ENCODE data around the gene SLC6A19. TPM values are rescaled to one million over a fixed set of nuclear protein-coding genes. Genes with fewer than 3 reads are reported as not detected.

The SLC6A19 gene
- total and polyA plus RNA-seq, 9 of the 15 experiments (the other 6 are each of a cell fraction or from before 2014, with no cell fraction given), result 0.03 to 1.6 (median 0.59) TPM

DNA sequence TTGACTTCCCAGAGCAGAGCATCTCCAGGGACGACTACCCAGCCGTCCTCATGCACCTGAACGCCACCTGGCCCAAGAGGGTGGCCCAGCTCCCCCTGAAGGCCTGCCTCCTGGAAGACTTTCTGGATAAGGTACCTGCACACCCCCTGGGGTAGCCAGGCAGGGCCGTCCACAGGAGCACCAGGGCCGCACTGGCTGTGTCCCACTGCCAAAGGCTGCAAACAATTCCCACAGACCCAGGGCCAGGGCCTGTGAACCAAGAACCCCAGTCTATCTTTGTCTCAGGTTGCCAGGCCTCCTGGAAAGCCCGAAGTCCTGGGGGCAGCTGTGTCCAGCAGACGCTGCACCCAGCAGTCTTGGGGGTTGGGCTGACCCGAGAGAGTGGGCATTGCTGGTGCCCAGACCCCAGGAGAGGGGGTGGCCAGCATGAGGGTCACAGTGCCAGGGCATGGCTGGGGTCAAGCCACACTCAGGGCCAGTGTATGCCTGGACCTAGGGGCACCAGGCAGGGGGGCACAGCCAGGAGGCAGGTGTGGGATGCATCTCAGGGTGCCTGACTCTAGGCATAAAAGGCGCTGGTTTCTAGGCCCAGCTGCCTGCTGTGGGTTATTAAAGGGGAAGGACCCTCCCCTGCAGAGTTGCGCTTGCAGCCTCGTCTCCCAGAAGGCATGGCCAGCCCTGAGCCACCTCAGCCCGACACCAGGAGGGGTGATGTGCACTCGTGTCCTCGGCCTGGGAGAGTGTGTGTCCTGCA lies 41.5 kb downstream of the SLC6A19 start:
- Histone ChIP-seq H3K36me3 (ENCODE audit: control insufficient read depth, insufficient read depth, low read length) (no peaks in the 10 kb centered on the region), H3K4me2 (ENCODE audit: insufficient read depth, low read length) (no peak overlapping the region), H3K9ac (ENCODE audit: insufficient read depth in 1 of 2, low read depth in 2 of 2, low read length in 2 of 2) (no peak overlapping the region; a peak in 1 of 4 replicates), H3K9me3 (replicated peaks; ENCODE audit: control insufficient read depth, insufficient read depth, low read depth, low read length) (no peaks in the 10 kb centered on the region), H3K27ac (ENCODE audit: extremely low read depth, low read depth, low read length) (no peak overlapping the region), H3K4me3 (no peak overlapping the region), H2AFZ (ENCODE audit: low read depth, low read length) (no peak overlapping the region), H3K4me1 (replicated peaks in 1 of 2; ENCODE audit: control insufficient read depth in 2 of 2, insufficient read depth in 2 of 2, low read length in 2 of 2) (peaks cover 8 to 52% of the 10 kb centered on the region in 2 experiments; a peak in 4 of 5 replicates), H3K79me2 (ENCODE audit: control insufficient read depth, insufficient read depth, low read length) (no peaks in the 10 kb centered on the region), H3K27me3 (ENCODE audit: control insufficient read depth in 2 of 2, insufficient read depth in 2 of 2, low read length in 2 of 2) (peaks cover 37 to 84% of the 10 kb centered on the region in 2 experiments; a peak in 4 of 5 replicates), H3K9me1 (ENCODE audit: control insufficient read depth, insufficient read depth, low read length) (peaks cover 5% of the 10 kb centered on the region), H4K20me1 (replicated peaks; ENCODE audit: control insufficient read depth, insufficient read depth, low read length) (peaks cover 51% of the 10 kb centered on the region)
- no peak for FAIRE-seq
- POLR2A ChIA-PET, result interaction anchor here (0.6 kb wide), 1 partner anchor 72 kb away, joined by 3 read pairs; no protein-coding TSS in a partner anchor
- in situ Hi-C loops (cut with MboI) (no loop called here), intact Hi-C loops (cut with micrococcal nuclease) (no loop called here)
- CTCF ChIA-PET (ENCODE audit: low intra/inter-chr PET ratio), result no interaction called here
- under 1% methylated on average over 14 of the region's 14 CpGs for WGBS (ENCODE audit: insufficient coverage, low coverage, missing lambda C conversion rate)
- BruUV-seq (replicated peaks), result no TSS peak
- ATAC-seq, result no peak
- TF ChIP-seq, protein P1, sequence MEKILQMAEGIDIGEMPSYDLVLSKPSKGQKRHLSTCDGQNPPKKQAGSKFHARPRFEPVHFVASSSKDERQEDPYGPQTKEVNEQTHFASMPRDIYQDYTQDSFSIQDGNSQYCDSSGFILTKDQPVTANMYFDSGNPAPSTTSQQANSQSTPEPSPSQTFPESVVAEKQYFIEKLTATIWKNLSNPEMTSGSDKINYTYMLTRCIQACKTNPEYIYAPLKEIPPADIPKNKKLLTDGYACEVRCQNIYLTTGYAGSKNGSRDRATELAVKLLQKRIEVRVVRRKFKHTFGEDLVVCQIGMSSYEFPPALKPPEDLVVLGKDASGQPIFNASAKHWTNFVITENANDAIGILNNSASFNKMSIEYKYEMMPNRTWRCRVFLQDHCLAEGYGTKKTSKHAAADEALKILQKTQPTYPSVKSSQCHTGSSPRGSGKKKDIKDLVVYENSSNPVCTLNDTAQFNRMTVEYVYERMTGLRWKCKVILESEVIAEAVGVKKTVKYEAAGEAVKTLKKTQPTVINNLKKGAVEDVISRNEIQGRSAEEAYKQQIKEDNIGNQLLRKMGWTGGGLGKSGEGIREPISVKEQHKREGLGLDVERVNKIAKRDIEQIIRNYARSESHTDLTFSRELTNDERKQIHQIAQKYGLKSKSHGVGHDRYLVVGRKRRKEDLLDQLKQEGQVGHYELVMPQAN (IDR thresholded peaks at IDR 0.05; ENCODE audit: borderline replicate concordance), result no peak
- TF ChIP-seq KLF6 (CRISPR knock-in tag; IDR thresholded peaks at IDR 0.05; ENCODE audit: borderline replicate concordance) (no peak), ZNF778 (CRISPR knock-in tag; IDR thresholded peaks at IDR 0.05) (no peak), MECOM (CRISPR knock-in tag; IDR thresholded peaks at IDR 0.05) (no peak), GABPB1 (CRISPR knock-in tag; IDR thresholded peaks at IDR 0.05) (no peak), ILK (tag; IDR thresholded peaks at IDR 0.05; ENCODE audit: borderline replicate concordance, low read depth) (no peak), ZNF79 (CRISPR knock-in tag; IDR thresholded peaks at IDR 0.05; ENCODE audit: low read depth) (no peak), SIN3A (IDR thresholded peaks at IDR 0.05; ENCODE audit: borderline replicate concordance in 2 of 2, control insufficient read depth in 1 of 2, low read depth in 2 of 2, low read length in 2 of 2) (no peak), CXXC5 (CRISPR knock-in tag; IDR thresholded peaks at IDR 0.05) (no peak), PHB (CRISPR knock-in tag; IDR thresholded peaks at IDR 0.05) (no peak), SMARCA5 (IDR thresholded peaks at IDR 0.05) (no peak)
- TF ChIP-seq, protein P2, sequence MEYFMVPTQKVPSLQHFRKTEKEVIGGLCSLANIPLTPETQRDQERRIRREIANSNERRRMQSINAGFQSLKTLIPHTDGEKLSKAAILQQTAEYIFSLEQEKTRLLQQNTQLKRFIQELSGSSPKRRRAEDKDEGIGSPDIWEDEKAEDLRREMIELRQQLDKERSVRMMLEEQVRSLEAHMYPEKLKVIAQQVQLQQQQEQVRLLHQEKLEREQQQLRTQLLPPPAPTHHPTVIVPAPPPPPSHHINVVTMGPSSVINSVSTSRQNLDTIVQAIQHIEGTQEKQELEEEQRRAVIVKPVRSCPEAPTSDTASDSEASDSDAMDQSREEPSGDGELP (CRISPR knock-in tag; IDR thresholded peaks at IDR 0.05; ENCODE audit: borderline replicate concordance), result no peak
- TF ChIP-seq, protein P3, sequence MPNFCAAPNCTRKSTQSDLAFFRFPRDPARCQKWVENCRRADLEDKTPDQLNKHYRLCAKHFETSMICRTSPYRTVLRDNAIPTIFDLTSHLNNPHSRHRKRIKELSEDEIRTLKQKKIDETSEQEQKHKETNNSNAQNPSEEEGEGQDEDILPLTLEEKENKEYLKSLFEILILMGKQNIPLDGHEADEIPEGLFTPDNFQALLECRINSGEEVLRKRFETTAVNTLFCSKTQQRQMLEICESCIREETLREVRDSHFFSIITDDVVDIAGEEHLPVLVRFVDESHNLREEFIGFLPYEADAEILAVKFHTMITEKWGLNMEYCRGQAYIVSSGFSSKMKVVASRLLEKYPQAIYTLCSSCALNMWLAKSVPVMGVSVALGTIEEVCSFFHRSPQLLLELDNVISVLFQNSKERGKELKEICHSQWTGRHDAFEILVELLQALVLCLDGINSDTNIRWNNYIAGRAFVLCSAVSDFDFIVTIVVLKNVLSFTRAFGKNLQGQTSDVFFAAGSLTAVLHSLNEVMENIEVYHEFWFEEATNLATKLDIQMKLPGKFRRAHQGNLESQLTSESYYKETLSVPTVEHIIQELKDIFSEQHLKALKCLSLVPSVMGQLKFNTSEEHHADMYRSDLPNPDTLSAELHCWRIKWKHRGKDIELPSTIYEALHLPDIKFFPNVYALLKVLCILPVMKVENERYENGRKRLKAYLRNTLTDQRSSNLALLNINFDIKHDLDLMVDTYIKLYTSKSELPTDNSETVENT (CRISPR knock-in tag; IDR thresholded peaks at IDR 0.05), result no peak
- no peak for DNase-seq (ENCODE audit: extremely low read depth in 1 of 4, low spot score in 3 of 4)

Measured in K562 (cell line).